B cell (primary cell): Measurements from ENCODE around the gene C1QL1.

ENCODE experiments used
- CTCF ChIP-seq: fragments of 200-600 bp; IDR thresholded peaks from one replicate; pipeline ENCODE4 v1.8.0; 2022; ENCODE audit warnings: antibody characterized with exemption, mild to moderate bottlenecking
- EZH2 ChIP-seq: IDR thresholded peaks from 2 replicates; pipeline ENCODE4 v1.6.1; 2012; ENCODE audit warnings: borderline replicate concordance, low read depth, mild to moderate bottlenecking, moderate library complexity, low read length; ENCODE audit not compliant: insufficient read depth, poor library complexity, severe bottlenecking

DNA sequence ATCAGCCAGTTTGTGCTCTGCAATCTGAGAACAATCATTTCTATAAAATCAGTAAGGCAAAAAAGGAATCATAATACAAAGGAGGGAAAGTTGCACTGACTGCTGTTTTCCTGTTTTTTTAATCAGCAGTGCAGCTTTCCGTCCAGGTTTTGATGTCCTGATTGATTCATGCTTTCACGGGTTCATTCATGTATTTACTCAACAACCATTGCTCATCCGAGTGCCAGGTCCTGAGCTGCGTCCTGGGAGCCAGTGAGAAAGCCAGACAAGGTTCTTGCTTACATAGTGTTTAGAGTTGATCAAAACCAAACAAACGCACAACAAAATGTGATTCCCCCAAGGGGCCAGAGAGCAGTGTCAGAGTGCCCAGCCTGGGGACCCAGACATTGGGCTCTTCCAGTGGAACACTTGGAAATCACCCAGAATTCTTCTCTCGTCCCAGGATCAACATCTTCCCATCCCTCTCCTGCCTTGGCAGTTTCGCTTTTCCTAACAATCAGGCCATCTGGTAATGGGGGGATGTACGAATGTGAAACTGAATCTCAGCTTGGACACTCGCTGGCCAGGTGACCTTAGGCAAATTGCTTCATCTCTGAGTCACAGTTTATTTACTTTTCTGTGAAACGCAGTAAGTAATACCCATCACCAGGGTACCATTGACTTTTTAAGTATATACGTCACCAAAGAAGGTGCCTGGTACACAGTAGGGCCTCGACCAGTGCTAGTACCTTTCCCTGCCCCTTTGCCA lies 13.3 kb upstream of the C1QL1 start:
- TF ChIP-seq CTCF (no peak), EZH2 (no peak)
